Keratinocyte (primary cell): ENCODE results near the gene ADGRA1. TPM values are rescaled to one million over a fixed set of nuclear protein-coding genes. Genes with fewer than 3 reads are reported as not detected.

Experiments used
- DNase-seq: peaks from one replicate; pipeline ENCODE4 v3.0.0-alpha.2; 2011; ENCODE audit warnings: low read depth, missing footprints, low spot score
- FAIRE-seq: peaks from 2 replicates; lab custom pipeline; 2011; peaks lifted over from hg19 to GRCh38; lab: Jason Lieb, UNC
- H2AFZ ChIP-seq: 2 replicates; pipeline ENCODE4 v1.6.0; 2012; ENCODE audit warnings: low read length, control low read depth, inconsistent platforms; ENCODE audit not compliant: control insufficient read depth
- H3K27ac ChIP-seq: 2 replicates; pipeline ENCODE4 v1.5.1; 2011; ENCODE audit warnings: low read length; ENCODE audit not compliant: control insufficient read depth, insufficient read depth
- H3K27me3 ChIP-seq: 3 replicates; pipeline ENCODE4 v1.6.0; 2011; ENCODE audit warnings: low read length; ENCODE audit not compliant: control insufficient read depth, insufficient read depth; ENCODE audit errors: extremely low read depth
- H3K36me3 ChIP-seq, 2 experiments: 2 replicates in 1 of 2; 3 replicates in 1 of 2; pipeline ENCODE4 v1.5.1; 2011; ENCODE audit warnings: low read length in 2 of 2, mild to moderate bottlenecking in 1 of 2; ENCODE audit not compliant: control insufficient read depth in 2 of 2, insufficient read depth in 2 of 2; ENCODE audit errors: extremely low read depth in 1 of 2
- H3K4me1 ChIP-seq: 3 replicates; pipeline ENCODE4 v1.5.1; 2011; ENCODE audit warnings: low read length; ENCODE audit not compliant: control insufficient read depth, insufficient read depth; ENCODE audit errors: extremely low read depth
- H3K4me2 ChIP-seq: 3 replicates; pipeline ENCODE4 v1.6.0; 2011; ENCODE audit warnings: low read depth, low read length; ENCODE audit not compliant: control insufficient read depth, insufficient read depth; ENCODE audit errors: extremely low read depth
- H3K4me3 ChIP-seq, 3 experiments: fragments of 200-600 bp in 1 of 3; sonication (generic) in 1 of 3; 2 replicates in 2 of 3; 3 replicates in 1 of 3; pipeline ENCODE4 v1.5.1; 2011 to 2016; ENCODE audit warnings: low read length in 3 of 3, mild to moderate bottlenecking in 3 of 3, control low read depth in 2 of 3, inconsistent platforms in 1 of 3, low read depth in 1 of 3, mixed read lengths in 1 of 3, mixed run types in 1 of 3, moderate library complexity in 1 of 3; ENCODE audit not compliant: control insufficient read depth in 2 of 3, insufficient read depth in 2 of 3; ENCODE audit errors: extremely low read depth in 1 of 3
- H3K79me2 ChIP-seq: 2 replicates; pipeline ENCODE4 v1.6.0; 2012; ENCODE audit warnings: low read length; ENCODE audit not compliant: control insufficient read depth, insufficient read depth
- H3K9ac ChIP-seq: 3 replicates; pipeline ENCODE4 v1.6.0; 2011; ENCODE audit warnings: low read length; ENCODE audit not compliant: control insufficient read depth, insufficient read depth; ENCODE audit errors: extremely low read depth
- H3K9me1 ChIP-seq: 3 replicates; pipeline ENCODE4 v1.6.0; 2011; ENCODE audit warnings: low read length; ENCODE audit not compliant: control insufficient read depth, insufficient read depth; ENCODE audit errors: extremely low read depth
- H3K9me3 ChIP-seq: 2 replicates; pipeline ENCODE4 v1.5.1; 2012; ENCODE audit warnings: low read depth, low read length; ENCODE audit not compliant: control insufficient read depth
- H4K20me1 ChIP-seq: 3 replicates; pipeline ENCODE4 v1.6.0; 2011; ENCODE audit warnings: low read length; ENCODE audit not compliant: control insufficient read depth, insufficient read depth; ENCODE audit errors: extremely low read depth
- EZH2 ChIP-seq: IDR thresholded peaks from one replicate; pipeline ENCODE4 v1.6.1; 2012; ENCODE audit warnings: inconsistent platforms, mild to moderate bottlenecking, low read length, moderate library complexity
- dilution Hi-C: fragments of 300-500 bp; cut with MboI; formaldehyde crosslinking; loops from one replicate; pipeline ENCODE4 v1.7.0; 2020; ENCODE audit warnings: low sequenced_read_pairs; ENCODE audit not compliant: extremely low pct_ligation_motif_present
- polyA plus RNA-seq, 5 experiments: library from polyadenylated mRNA; depleted of rRNA in 3 of 5; stranded (reverse) in 3 of 5; stranded (forward) in 1 of 5; unstranded in 1 of 5; fragments of >200 nt; gene quantifications; 1 replicate in 1 of 5; 2 replicates in 3 of 5; 3 replicates in 1 of 5; pipeline versions ENCODE4 v1.2.1 to v1.2.3, GENCODE V29; 2011 to 2012; ENCODE audit warnings: missing spikeins in 2 of 5, low read depth in 1 of 5, low replicate concordance in 1 of 5
- TF ChIP-seq, protein P1 (sequence below), 3 experiments: IDR thresholded peaks in 1 of 3; conservative IDR thresholded peaks in 1 of 3; optimal IDR thresholded peaks in 1 of 3; 2 replicates in 2 of 3; 3 replicates in 1 of 3; pipeline versions ENCODE3 to v1.5.1; 2011; ENCODE audit warnings: low read length in 3 of 3, mild to moderate bottlenecking in 3 of 3, moderate library complexity in 2 of 3, control low read depth in 1 of 3, inconsistent platforms in 1 of 3; ENCODE audit not compliant: insufficient read depth in 2 of 3; ENCODE audit errors: extremely low read depth in 1 of 3

The ADGRA1 gene
- polyA plus RNA-seq, 1 donor (not counting 4 experiments of a cell fraction or from before 2014, with no cell fraction given), result not detected

DNA sequence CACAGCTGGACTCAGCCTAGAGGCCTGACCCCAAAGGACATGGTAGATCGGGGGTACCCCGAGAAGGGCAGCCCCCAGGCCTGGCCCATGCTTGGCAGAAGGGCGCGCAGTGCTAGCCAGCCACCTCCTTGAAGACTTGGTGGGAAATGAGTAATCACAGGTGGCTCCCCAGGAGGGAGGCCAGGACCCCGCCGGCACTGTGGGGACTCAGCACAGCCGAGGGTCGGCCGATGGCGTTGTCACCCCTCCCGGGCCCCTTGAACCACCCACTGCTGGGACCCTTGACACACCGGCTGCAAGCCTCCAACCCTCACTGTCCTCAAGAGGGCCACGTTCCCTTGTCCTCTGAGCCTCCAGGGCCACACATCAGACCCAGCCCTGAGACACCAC, 27.7 kb downstream of the ADGRA1 start:
- no peak overlapping the region for H3K27ac ChIP-seq
- dilution Hi-C loops, result no loop called here
- no peak for TF ChIP-seq EZH2
- TF ChIP-seq, protein P1, sequence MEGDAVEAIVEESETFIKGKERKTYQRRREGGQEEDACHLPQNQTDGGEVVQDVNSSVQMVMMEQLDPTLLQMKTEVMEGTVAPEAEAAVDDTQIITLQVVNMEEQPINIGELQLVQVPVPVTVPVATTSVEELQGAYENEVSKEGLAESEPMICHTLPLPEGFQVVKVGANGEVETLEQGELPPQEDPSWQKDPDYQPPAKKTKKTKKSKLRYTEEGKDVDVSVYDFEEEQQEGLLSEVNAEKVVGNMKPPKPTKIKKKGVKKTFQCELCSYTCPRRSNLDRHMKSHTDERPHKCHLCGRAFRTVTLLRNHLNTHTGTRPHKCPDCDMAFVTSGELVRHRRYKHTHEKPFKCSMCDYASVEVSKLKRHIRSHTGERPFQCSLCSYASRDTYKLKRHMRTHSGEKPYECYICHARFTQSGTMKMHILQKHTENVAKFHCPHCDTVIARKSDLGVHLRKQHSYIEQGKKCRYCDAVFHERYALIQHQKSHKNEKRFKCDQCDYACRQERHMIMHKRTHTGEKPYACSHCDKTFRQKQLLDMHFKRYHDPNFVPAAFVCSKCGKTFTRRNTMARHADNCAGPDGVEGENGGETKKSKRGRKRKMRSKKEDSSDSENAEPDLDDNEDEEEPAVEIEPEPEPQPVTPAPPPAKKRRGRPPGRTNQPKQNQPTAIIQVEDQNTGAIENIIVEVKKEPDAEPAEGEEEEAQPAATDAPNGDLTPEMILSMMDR (optimal IDR thresholded peaks at IDR 0.05 in 1 of 3, IDR thresholded peaks at IDR 0.05 in 1 of 3, conservative IDR thresholded peaks at IDR 0.05 in 1 of 3; ENCODE audit: extremely low read depth in 1 of 3, insufficient read depth in 2 of 3, low read length in 3 of 3), result no peak

DNA sequence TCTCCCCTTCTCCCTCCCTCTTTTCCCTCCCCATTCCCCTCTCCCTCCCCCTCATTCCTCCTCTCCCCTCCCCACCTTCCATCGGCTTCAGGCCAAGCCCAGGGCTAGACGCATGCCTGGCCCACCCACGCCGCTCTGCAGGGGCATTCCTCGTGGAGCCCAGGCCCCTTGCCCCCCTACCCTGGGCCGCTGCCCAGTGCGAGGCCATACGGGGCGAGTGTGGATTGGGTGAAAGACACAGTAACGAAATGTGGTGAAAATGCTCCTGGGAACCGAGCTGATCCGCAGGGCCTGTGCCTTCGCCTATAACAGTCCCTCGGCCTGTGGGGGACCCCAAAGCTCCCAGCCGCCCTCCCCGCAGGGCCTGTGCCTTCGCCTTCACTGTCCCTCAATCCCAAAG, 28.3 kb downstream of the ADGRA1 start:
- Histone ChIP-seq H3K27me3 (no peaks in the 10 kb centered on the region), H3K79me2 (no peaks in the 10 kb centered on the region), H2AFZ (no peak overlapping the region), H4K20me1 (no peaks in the 10 kb centered on the region), H3K9ac (no peak overlapping the region), H3K9me1 (no peaks in the 10 kb centered on the region), H3K4me3 (no peak overlapping the region), H3K9me3 (peaks cover 7% of the 10 kb centered on the region), H3K4me2 (no peak overlapping the region), H3K4me1 (no peaks in the 10 kb centered on the region), H3K36me3 (no peaks in the 10 kb centered on the region), H3K27ac (no peak overlapping the region)
- dilution Hi-C loops, result no loop called here
- FAIRE-seq, result no peak
- no peak for DNase-seq
- TF ChIP-seq, protein P1 (optimal IDR thresholded peaks at IDR 0.05 in 1 of 3, IDR thresholded peaks at IDR 0.05 in 1 of 3, conservative IDR thresholded peaks at IDR 0.05 in 1 of 3; ENCODE audit: extremely low read depth in 1 of 3, insufficient read depth in 2 of 3, low read length in 3 of 3), result no peak
- TF ChIP-seq EZH2, result no peak

More for the DNA sequence above, 27.7 kb downstream of the ADGRA1 start:
- H3K9ac ChIP-seq, result no peak overlapping the region
- peaks cover 7% of the 10 kb centered on the region for H3K9me3 ChIP-seq
- FAIRE-seq (no peak), DNase-seq (no peak)
- no peaks in the 10 kb centered on the region for H3K79me2 ChIP-seq
- H2AFZ ChIP-seq, result no peak overlapping the region
- H3K4me2 ChIP-seq, result no peak overlapping the region
- H3K27me3 ChIP-seq, result no peaks in the 10 kb centered on the region
- H4K20me1 ChIP-seq, result no peaks in the 10 kb centered on the region
- no peak overlapping the region for H3K4me3 ChIP-seq
- H3K36me3 ChIP-seq, result no peaks in the 10 kb centered on the region
- no peaks in the 10 kb centered on the region for H3K4me1 ChIP-seq
- H3K9me1 ChIP-seq, result no peaks in the 10 kb centered on the region
